T-cell (primary cell): Measurements from ENCODE around the gene SLC39A11. TPM values are rescaled to one million over a fixed set of nuclear protein-coding genes. Genes with fewer than 3 reads are reported as not detected.
"Not testable (repeated sequence)": the region's sequence is repeated elsewhere in the genome, so short reads cannot be mapped to it uniquely, and the experiment has no call there.

Experiments
- ATAC-seq, 4 experiments: fragments of 200-7000 bp in 3 of 4; fragments of 150-1000 bp in 1 of 4; cut with Tn5 transposase; replicated peaks in 1 of 4; 1 replicate in 3 of 4; 2 replicates in 1 of 4; pipeline ENCODE4 v1.10.0; 2021; ENCODE audit warnings: moderate library complexity in 3 of 4, mild to moderate bottlenecking in 2 of 4, moderate number of reproducible peaks in 1 of 4
- CTCF ChIA-PET, 2 donors: fragments of 300-600 bp; sonication (Branson Sonifier 250); formaldehyde crosslinking; loops; one replicate each; lab custom pipeline; 2022; ENCODE audit warnings: antibody characterized with exemption in 2 of 2; lab: Charles Lee
- POLR2A ChIA-PET, 2 donors: fragments of 300-600 bp; sonication (Branson Sonifier 250); formaldehyde crosslinking; loops; one replicate each; lab custom pipeline; 2022; ENCODE audit warnings: antibody characterized with exemption in 2 of 2; lab: Charles Lee
- DNase-seq, 35 experiments: peaks; one replicate each; pipeline versions ENCODE4 v3.0.0 to v3.0.0-alpha.2; 2013 to 2023
- H3K27ac ChIP-seq: one replicate; pipeline ENCODE4 v1.5.1; 2013; ENCODE audit warnings: low read length
- H3K27me3 ChIP-seq, 2 experiments: replicated peaks in 1 of 2; 1 replicate in 1 of 2; 2 replicates in 1 of 2; pipeline versions ENCODE4 v1.6.1 to v1.7.0; 2013; ENCODE audit warnings: low read length in 1 of 2, mixed read lengths in 1 of 2; ENCODE audit not compliant: control insufficient read depth in 2 of 2, insufficient read depth in 2 of 2; ENCODE audit errors: extremely low read depth in 1 of 2
- H3K36me3 ChIP-seq, 2 donors: 1 replicate in 1 of 2; 2 replicates in 1 of 2; pipeline versions ENCODE4 v1.6.1 to v1.7.0; 2013; ENCODE audit warnings: low read length in 1 of 2; ENCODE audit not compliant: control insufficient read depth in 2 of 2, insufficient read depth in 1 of 2; ENCODE audit errors: extremely low read depth in 1 of 2
- H3K4me1 ChIP-seq, 2 experiments: 1 replicate in 1 of 2; 2 replicates in 1 of 2; pipeline versions ENCODE4 v1.6.1 to v1.7.0; 2013; ENCODE audit warnings: low read length in 2 of 2, mixed read lengths in 1 of 2; ENCODE audit not compliant: insufficient read depth in 2 of 2, control insufficient read depth in 1 of 2; ENCODE audit errors: extremely low read depth in 1 of 2
- H3K4me3 ChIP-seq, 2 donors: 1 replicate in 1 of 2; 2 replicates in 1 of 2; pipeline versions ENCODE4 v1.5.1 to v1.7.0; 2013; ENCODE audit warnings: mild to moderate bottlenecking in 2 of 2, low read length in 1 of 2, moderate library complexity in 1 of 2; ENCODE audit not compliant: control insufficient read depth in 1 of 2; ENCODE audit errors: extremely low read depth in 1 of 2
- H3K9me3 ChIP-seq: 2 replicates; pipeline ENCODE4 v1.7.0; 2013
- H3K27ac Mint-ChIP-seq, 2 donors: one replicate each; pipeline ENCODE4 v1.8.0; 2020 to 2021; ENCODE audit warnings: mild to moderate bottlenecking in 2 of 2, mixed read lengths in 2 of 2
- H3K27me3 Mint-ChIP-seq, 2 donors: one replicate each; pipeline ENCODE4 v1.8.0; 2021 to 2022; ENCODE audit warnings: mixed read lengths in 2 of 2
- H3K36me3 Mint-ChIP-seq: one replicate; pipeline ENCODE4 v1.8.0; 2021; ENCODE audit warnings: mixed read lengths
- H3K4me1 Mint-ChIP-seq, 3 donors: one replicate each; pipeline ENCODE4 v1.8.0; 2020 to 2022; ENCODE audit warnings: mixed read lengths in 3 of 3, mild to moderate bottlenecking in 1 of 3
- H3K4me3 Mint-ChIP-seq, 3 donors: one replicate each; pipeline ENCODE4 v1.8.0; 2020 to 2022; ENCODE audit warnings: mild to moderate bottlenecking in 3 of 3, mixed read lengths in 3 of 3, moderate library complexity in 3 of 3
- H3K9me3 Mint-ChIP-seq, 3 donors: one replicate each; pipeline ENCODE4 v1.8.0; 2020 to 2022; ENCODE audit warnings: mixed read lengths in 3 of 3
- WGBS: methylation state at CpG from one replicate; pipeline ENCODE4 v1.1.5; 2013; ENCODE audit warnings: missing lambda C conversion rate; ENCODE audit not compliant: insufficient coverage; 5-methylcytosine and 5-hydroxymethylcytosine counted together
- total RNA-seq, 35 experiments: library from RNA in 6 of 35; stranded (reverse) in 6 of 35; fragments of 120-200 nt in 1 of 35; gene quantifications; one replicate each; pipeline versions ENCODE4 v1.2.1 to v1.2.4 and lab custom pipeline; 2013 to 2026

SLC39A11 gene
- total RNA-seq, 5 donors from 2014 or later (not counting 1 experiment from before 2014, with no cell fraction given): 18.6 to 27.1 (median 23.4) TPM

DNA sequence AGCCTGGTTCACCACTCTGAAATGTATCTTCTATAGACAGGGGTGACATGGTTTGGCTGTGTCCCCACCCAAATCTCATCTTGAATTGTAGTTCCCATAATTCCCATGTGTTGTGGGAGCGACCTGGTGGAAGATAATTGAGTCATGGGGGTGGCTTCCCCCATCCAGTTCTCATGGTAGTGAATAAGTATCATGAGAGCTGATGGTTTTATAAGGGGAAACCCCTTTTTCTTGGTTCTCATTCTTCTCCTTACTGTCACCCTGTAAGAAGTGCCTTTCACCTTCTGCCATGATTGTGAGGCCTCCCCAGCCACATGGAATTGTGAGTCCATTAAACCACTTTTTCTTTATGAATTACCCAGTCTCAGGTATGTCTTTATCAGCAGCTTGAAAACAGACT, 319.3 kb downstream of the SLC39A11 start:
- H3K4me1 ChIP-seq, H3K27me3 Mint-ChIP-seq, POLR2A ChIA-PET, H3K27me3 ChIP-seq, DNase-seq, H3K4me3 Mint-ChIP-seq, H3K36me3 ChIP-seq, H3K4me1 Mint-ChIP-seq, CTCF ChIA-PET, H3K27ac ChIP-seq, H3K4me3 ChIP-seq, H3K9me3 ChIP-seq, H3K9me3 Mint-ChIP-seq, ATAC-seq, H3K27ac Mint-ChIP-seq: not testable (repeated sequence)
- H3K36me3 Mint-ChIP-seq: peaks cover 43% of the 10 kb centered on the region
- WGBS: no CpG with 5 or more reads among the region's 1 CpG

DNA sequence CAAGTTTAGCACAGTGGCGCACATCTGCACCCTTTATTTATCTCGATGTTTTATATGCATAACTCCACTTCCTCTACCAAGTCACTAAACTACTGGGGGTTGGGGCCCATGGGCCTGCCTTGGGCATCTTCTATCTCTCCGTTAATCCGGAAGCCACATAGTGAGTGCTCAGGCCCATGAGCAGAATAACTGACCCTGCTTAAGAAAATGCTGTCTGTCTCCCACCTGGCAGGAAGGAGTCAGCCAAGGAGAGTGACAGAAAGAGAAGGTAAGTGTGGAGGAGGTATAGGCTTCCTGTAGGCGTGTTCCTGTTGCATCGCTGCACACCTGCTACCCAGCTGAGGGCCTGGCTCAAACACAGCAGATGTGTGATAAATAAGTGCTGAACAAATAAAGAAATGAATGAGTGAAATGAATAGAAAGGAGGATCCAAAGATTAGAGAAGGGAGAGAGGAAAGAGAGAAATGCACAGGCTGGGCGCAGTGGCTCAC, 320.1 kb downstream of the SLC39A11 start:
- Mint-ChIP-seq H3K27ac (no peak overlapping the region), H3K4me3 (no peak overlapping the region), H3K36me3 (peaks cover 43% of the 10 kb centered on the region), H3K27me3 (no peaks in the 10 kb centered on the region), H3K9me3 (peaks cover 0 to 3% (median 0%) of the 10 kb centered on the region in 3 donors), H3K4me1 (no peaks in the 10 kb centered on the region)
- Histone ChIP-seq H3K4me3 (no peak overlapping the region), H3K36me3 (peaks cover 0 to 4% of the 10 kb centered on the region in 2 donors), H3K27me3 (no peaks in the 10 kb centered on the region), H3K27ac (no peak overlapping the region), H3K4me1 (no peaks in the 10 kb centered on the region), H3K9me3 (no peaks in the 10 kb centered on the region)
- 93% methylated on average over 5 of the region's 7 CpGs for WGBS
- ChIA-PET POLR2A (no interaction called here), CTCF (no interaction called here)
- no peak for DNase-seq
- no peak for ATAC-seq

DNA sequence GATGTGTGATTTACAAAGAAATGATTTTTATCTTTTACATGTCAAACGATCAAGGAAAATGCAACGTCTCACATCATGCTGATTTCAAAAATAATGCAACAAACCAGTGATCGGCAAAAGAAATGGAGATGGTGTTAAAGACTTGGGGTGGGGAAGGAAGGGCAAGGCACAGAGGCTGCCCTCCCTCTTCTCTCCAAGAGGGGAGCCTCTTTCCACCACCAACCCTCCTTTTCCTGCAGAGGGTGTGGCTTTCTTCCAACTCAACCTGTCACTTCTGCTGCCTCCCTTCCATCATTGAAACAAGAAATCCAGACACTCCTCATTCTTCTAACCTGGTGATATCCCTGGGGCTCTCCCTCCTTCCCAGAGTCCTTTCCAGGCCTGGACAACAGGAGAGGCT, 320.8 kb downstream of the SLC39A11 start:
- Histone ChIP-seq H3K36me3 (peaks cover 0 to 4% of the 10 kb centered on the region in 2 donors), H3K4me3 (no peak overlapping the region), H3K27me3 (no peaks in the 10 kb centered on the region), H3K4me1 (no peaks in the 10 kb centered on the region), H3K9me3 (no peaks in the 10 kb centered on the region), H3K27ac (no peak overlapping the region)
- DNase-seq (no peak), ATAC-seq (no peak)
- Mint-ChIP-seq H3K4me1 (no peaks in the 10 kb centered on the region), H3K27me3 (no peaks in the 10 kb centered on the region), H3K27ac (no peak overlapping the region), H3K4me3 (no peak overlapping the region), H3K9me3 (peaks cover 0 to 3% (median 0%) of the 10 kb centered on the region in 3 donors), H3K36me3 (peaks cover 43% of the 10 kb centered on the region)
- no CpG with 5 or more reads among the region's 3 CpGs for WGBS
- ChIA-PET CTCF (no interaction called here), POLR2A (no interaction called here)

DNA sequence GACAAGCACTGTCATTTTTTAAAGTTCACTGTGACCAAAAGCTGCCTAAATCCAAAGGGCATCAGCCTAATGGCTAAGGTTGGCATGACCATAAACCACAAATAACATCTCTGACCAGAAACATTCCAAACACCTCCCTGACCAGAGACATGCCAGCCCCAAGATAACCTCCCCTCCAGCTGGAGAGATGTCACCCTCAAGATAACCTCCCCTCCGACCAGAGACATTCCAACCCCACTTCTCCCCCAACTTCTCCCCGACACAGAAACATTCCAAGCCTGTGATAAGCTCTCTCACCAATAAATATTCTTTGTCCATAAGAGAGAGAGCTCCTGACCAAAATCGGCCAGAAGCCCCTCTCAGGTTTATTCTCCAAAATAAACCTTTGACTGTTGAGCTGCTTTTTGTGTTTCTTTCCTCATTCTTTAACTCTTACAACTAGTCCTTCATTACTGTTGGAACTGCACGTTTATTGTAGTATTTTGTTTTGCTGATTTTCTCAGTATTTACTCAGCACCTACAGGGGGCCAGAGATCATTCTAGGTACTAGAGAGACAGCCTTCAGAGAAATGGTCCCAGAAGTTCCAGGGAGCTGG, 325.6 kb downstream of the SLC39A11 start:
- no peaks in the 10 kb centered on the region for H3K27me3 Mint-ChIP-seq
- H3K27me3 ChIP-seq: no peaks in the 10 kb centered on the region
- no peaks in the 10 kb centered on the region for H3K9me3 ChIP-seq
- no peak overlapping the region for H3K4me3 ChIP-seq
- no peak overlapping the region for H3K27ac ChIP-seq
- H3K4me1 ChIP-seq: no peaks in the 10 kb centered on the region
- ATAC-seq (no peak), DNase-seq (no peak)
- H3K4me3 Mint-ChIP-seq: no peak overlapping the region
- no peak overlapping the region for H3K27ac Mint-ChIP-seq
- no peaks in the 10 kb centered on the region for H3K4me1 Mint-ChIP-seq
- H3K36me3 Mint-ChIP-seq: peaks cover 14% of the 10 kb centered on the region
- peaks cover 0 to 3% (median 0%) of the 10 kb centered on the region in 3 donors for H3K9me3 Mint-ChIP-seq
- ChIA-PET POLR2A (interaction anchor here in 1 of 2 donors (0.6 kb wide), 1 partner anchor 639 kb away, joined by 3 read pairs; no protein-coding TSS in a partner anchor), CTCF (no interaction called here)
- 90% methylated on average over 2 of the region's 4 CpGs for WGBS
- H3K36me3 ChIP-seq: no peaks in the 10 kb centered on the region

DNA sequence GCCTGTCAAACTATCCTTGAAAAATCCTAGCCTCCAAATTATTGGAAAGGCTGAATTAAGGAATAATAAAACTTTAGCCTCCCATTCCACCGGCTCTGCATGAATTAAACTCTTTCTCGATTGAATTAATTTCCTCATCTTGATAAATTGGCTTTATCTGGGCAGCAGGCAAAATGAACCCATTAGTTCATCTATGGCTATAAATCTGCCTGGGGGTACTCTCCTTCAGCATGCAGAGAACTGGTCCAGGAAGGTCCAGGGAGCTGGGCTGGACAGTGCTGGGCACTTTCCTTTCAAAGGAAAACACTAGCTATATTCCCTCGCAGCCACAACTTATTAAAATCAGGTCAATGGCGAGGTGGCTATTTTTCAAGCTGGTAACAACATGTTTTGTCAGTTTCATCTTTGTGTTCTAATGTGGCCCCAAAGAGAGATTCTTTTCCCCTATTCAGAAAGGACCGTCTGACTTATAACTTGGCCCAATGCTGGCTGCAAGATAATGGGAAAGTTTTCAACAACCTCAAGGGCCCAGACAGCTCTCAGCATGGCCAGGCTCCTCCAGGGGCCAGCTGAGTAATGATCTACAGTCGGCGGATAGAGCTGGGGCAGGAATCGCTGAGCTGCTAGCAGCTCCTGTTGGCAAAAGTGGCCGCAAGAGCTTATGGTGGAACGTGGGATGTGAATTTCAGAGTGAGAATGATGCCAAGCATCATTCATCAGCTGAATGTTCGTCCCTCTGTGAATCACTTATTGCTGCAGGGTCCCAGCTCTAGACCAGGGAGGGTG, 326.9 kb downstream of the SLC39A11 start:
- DNase-seq (no peak), ATAC-seq (no peak)
- Mint-ChIP-seq H3K4me3 (no peak overlapping the region), H3K36me3 (peaks cover 9% of the 10 kb centered on the region), H3K4me1 (no peaks in the 10 kb centered on the region), H3K9me3 (peaks cover 0 to 2% (median 0%) of the 10 kb centered on the region in 3 donors), H3K27ac (no peak overlapping the region), H3K27me3 (no peaks in the 10 kb centered on the region)
- ChIA-PET CTCF (interaction anchor here in 1 of 2 donors (0.7 kb wide), 1 partner anchor 208 kb away, joined by 3 read pairs; no protein-coding TSS in a partner anchor), POLR2A (no interaction called here)
- H3K27ac ChIP-seq: no peak overlapping the region
- no peaks in the 10 kb centered on the region for H3K4me1 ChIP-seq
- no peaks in the 10 kb centered on the region for H3K36me3 ChIP-seq
- H3K4me3 ChIP-seq: no peak overlapping the region
- 94% methylated on average over 9 of the region's 11 CpGs for WGBS
- H3K9me3 ChIP-seq: no peaks in the 10 kb centered on the region
- H3K27me3 ChIP-seq: no peaks in the 10 kb centered on the region

DNA sequence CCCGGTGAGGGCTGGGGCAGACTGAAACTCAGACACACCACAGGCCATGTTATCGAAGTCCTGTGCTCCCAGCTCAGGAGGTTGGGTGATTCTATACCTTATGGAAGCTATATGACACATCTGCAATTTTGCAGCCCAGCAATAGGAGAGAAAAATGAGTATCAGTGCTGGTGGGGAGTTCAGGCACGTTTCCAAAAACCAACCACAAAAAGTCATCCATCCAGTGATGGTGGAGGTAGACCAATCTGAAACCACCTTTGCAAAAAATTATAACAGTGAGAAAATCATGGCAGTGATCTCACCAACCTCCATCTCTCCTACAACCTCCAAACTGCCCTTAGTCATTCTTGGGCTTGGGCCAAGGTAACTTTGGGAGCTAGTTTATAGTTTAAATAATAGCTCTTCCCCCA, 327.9 kb downstream of the SLC39A11 start:
- WGBS: 100% methylated on average over 1 of the region's 3 CpGs
- ChIA-PET CTCF (interaction anchor here in 1 of 2 donors (0.7 kb wide), 2 partner anchors 20 to 207 kb away, joined by 3 read pairs; no protein-coding TSS in a partner anchor), POLR2A (no interaction called here)
- Mint-ChIP-seq H3K27me3 (no peaks in the 10 kb centered on the region), H3K4me3 (no peak overlapping the region), H3K4me1 (no peaks in the 10 kb centered on the region), H3K9me3 (no peaks in the 10 kb centered on the region), H3K36me3 (no peaks in the 10 kb centered on the region), H3K27ac (no peak overlapping the region)
- DNase-seq (no peak), ATAC-seq (no peak)
- Histone ChIP-seq H3K36me3 (no peaks in the 10 kb centered on the region), H3K4me1 (no peaks in the 10 kb centered on the region), H3K27me3 (no peaks in the 10 kb centered on the region), H3K9me3 (no peaks in the 10 kb centered on the region), H3K4me3 (no peak overlapping the region), H3K27ac (no peak overlapping the region)
